Prostate gland (tissue), 2 donors: ENCODE measurements around the gene SNRNP70.

Experiments used
- POLR2A ChIP-seq: fragments of 450-650 bp; IDR thresholded peaks from one replicate; pipeline ENCODE4 v1.6.1; 2016; ENCODE audit warnings: antibody characterized with exemption, mild to moderate bottlenecking
- POLR2AphosphoS5 ChIP-seq: sonication (generic); formaldehyde crosslinking; IDR thresholded peaks from one replicate; pipeline ENCODE4 v1.6.1; 2017; ENCODE audit warnings: antibody characterized with exemption
- TF ChIP-seq, protein P1 (sequence below), 4 experiments: fragments of 200-600 bp in 2 of 4; fragments of 450-650 bp in 2 of 4; sonication (generic) in 2 of 4; IDR thresholded peaks; 1 replicate in 3 of 4; 2 replicates in 1 of 4; pipeline ENCODE4 v1.5.1; 2016 to 2019; ENCODE audit warnings: antibody characterized with exemption in 4 of 4, mild to moderate bottlenecking in 2 of 4, moderate library complexity in 2 of 4

DNA sequence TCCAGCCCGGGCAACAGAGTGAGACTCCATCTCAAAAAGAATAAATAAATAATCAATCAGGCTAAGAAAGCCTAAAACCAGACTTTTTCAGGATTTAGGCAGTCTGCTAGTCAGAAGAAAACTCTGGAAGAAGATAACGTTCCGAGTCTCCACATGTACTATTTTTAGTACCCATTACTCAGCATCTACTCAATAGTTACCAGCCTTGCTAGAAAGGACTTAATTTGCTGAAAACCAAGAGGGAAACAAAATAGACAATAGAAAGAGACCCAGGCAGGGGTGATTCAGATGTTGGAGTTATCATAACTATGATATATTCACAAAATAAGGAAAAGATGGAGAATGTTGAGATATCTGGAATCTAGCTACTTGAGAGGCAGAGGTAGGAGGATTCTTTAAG is 25.3 kb downstream of the SNRNP70 start:
- TF ChIP-seq, protein P1, sequence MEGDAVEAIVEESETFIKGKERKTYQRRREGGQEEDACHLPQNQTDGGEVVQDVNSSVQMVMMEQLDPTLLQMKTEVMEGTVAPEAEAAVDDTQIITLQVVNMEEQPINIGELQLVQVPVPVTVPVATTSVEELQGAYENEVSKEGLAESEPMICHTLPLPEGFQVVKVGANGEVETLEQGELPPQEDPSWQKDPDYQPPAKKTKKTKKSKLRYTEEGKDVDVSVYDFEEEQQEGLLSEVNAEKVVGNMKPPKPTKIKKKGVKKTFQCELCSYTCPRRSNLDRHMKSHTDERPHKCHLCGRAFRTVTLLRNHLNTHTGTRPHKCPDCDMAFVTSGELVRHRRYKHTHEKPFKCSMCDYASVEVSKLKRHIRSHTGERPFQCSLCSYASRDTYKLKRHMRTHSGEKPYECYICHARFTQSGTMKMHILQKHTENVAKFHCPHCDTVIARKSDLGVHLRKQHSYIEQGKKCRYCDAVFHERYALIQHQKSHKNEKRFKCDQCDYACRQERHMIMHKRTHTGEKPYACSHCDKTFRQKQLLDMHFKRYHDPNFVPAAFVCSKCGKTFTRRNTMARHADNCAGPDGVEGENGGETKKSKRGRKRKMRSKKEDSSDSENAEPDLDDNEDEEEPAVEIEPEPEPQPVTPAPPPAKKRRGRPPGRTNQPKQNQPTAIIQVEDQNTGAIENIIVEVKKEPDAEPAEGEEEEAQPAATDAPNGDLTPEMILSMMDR (IDR thresholded peaks at IDR 0.05) = no peak
- TF ChIP-seq POLR2AphosphoS5 = no peak
- no peak for TF ChIP-seq POLR2A
